Activated T-helper 1 cell treated with Interleukin-2 at 50 U/mL for 16 hours (primary cell): ENCODE results near the gene GBGT1.

Source experiments
- DNase-seq: peaks from one replicate; pipeline ENCODE4 v3.0.0-alpha.2; 2020; ENCODE audit warnings: low read depth

Gene GBGT1

DNA sequence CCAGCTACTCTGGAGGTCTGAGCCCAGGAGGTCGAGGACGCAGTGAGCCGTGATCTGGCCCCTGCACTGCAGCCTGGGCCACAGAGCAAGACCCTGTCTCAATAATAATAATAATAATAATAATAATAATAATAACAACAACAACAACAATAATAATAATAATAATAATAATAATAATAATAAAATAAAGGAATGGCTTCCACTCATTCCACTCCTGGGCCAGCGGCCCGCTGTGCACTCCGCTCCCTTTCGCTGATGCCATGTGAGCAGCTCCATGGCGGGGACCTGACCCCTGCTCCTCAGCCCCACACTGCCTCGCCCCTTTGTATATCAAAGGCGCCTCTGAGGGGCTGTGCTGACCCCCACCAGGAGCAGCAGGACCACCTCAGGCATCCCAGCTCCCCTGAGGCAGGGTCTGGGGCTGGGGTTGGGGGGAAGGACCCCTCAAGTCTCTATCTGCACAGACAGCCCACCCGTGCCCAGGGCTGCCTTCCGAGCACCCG is 20.0 kb downstream of the GBGT1 start:
- DNase-seq = no peak

DNA sequence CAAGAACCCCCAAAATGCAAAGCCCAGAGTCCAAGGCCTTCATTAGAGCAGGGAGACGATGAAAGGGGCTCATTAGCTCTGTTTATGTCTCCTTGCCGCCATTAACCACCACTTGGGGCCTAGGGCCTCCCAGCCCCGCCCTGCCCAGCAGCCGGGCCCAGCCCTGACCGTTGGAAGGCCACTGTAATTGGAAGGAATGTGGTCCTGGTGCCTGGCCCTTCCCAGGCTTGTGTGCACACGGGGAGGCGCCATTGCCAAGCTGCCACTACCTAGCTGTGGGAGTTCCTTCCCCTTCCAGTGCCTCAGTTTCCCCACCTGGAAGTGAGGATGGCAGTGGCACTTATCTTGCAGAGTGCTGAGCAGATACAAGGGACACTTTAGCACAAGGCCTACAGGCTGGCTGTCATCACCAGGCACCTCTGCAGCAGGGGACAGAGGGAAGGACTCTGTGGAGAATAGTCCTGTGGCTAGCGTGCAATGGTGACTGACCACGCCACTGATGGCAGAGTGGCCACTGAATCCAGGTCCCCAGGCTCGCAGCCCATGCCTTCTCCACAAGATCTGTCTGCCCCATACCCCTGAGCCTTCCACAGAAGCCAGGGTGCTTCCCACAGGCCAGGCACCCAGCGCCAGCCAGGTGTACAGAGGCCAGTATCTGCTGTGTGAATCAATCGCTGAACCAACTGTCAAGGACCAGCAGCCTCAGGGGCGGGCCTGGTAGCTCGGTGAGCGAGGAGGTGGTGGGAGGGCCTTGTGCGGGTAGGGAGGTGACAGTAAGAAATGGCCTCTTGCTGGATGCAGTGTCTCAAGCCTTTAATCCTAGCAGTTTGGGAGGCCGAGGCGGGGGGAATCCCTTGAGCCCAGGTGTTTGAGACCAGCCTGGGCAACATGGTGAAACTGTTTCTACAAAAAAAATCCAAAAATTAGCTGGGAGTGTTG is 20.8 kb downstream of the GBGT1 start:
- DNase-seq = no peak

DNA sequence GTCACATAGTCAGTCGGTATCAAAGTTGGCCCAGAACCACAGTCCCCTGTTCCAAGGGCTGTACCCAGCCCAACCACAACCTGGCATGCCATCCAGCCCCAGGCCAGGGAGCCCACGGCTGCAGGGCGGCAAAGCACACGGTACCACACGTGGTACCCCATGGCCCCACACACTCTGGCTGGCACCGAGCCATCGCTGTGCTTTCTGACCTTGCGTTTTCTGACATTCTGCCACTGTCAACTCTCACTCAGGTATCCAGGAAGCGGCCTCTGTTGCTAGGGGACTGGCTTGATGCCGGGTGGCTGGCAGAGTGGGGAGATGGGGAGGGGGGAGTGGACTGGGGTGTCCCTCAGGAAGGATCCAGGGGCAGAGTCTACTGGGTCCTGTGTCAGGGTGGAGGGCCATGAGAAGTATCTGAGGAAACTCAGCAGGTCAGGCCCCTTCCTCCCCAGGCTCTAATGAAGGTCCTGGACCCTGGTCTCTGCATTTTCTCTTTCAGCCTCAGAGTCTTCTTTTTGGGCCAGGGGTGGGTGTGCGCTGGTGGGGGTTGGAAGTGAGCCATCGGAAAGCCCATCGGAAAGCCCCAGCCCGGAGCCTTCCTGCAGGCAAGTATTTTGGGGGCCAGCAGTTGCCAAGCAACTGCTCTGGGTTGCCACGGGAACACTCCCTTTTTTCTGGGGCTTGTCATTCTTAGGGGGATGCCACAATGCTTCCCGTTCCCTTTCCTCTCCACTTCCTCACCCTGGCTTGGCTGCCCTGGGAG is 21.7 kb downstream of the GBGT1 start:
- DNase-seq = peak; percentile 64

DNA sequence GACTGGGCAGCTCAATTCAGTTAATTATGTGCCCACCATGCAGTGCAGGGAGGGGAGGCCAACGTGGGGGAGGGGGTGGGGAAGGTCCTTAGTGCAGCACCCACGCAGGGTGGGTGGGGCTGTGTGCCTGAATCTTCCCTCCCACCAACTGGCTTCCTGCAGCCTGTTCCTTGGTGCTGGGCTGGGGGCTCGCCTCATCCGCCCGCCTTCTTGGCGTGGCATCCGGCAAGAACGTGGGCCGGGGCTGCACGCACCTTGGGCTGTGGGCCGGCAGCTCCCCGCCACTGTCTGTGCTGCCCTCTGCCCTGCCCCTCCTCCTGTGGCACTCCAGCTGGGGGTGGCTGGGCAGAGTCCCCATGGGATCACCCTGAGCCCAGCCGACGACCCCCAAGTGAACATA is 23.1 kb downstream of the GBGT1 start:
- DNase-seq = no peak

DNA sequence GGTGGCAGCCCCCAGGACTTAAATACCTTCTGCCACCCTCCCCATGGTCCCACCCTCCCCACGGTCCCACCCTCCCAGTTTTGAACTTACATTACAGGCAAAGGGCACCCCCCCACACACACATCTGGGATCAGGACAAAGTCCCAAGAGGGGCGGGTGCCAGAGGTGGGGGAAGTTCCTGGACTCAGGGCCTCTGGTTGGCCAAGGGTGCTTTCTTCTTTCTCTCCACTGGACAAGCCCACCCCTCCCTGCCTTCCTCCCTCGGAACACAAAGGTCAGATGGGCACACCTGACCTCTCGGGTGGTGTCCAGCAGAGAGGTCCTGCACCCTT is 23.6 kb downstream of the GBGT1 start:
- DNase-seq = no peak

DNA sequence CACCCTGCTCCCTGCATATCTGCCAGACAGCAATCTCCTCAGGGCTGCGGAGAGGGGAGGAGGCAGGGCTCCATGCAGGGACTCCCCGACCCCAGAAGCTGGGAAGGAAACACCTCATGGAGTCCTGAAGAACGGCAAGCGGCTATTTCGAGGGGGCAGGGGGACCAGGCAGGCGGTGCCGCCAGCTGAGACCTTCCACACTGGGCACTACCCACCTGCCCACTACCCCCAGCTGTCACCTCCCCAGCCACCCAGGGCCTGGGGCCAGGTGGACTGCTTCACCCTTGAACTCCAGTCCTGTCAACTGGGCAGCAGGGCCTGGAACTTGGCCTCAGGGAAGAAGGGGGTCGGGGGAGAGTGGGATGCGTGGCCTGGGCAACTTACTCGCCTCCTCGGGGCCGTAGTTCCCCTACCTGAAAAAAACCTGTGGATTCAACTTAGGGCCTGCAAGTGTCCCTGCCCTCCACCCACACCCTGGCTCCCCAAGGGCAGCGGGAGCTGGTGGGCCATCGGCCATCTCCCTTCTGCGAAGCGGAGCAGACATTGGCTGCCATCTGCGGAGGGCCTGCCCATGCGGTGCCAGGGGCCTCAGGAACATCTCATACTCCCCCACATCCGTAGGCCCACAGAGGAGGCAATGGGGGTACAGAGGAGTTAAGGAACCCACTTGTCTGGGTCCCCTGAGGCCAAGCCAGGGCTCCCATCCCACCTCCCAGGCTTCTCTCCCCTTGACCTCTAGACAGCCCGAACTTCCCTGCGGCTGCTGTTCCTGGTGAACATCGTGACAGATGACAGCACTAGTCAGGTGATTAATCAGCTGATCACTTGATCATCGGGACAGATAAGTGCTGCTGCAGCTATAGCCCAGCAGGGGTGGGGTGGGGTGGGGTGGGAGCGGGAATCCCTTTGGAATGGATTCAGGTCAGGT is 24.2 kb downstream of the GBGT1 start:
- no peak for DNase-seq

DNA sequence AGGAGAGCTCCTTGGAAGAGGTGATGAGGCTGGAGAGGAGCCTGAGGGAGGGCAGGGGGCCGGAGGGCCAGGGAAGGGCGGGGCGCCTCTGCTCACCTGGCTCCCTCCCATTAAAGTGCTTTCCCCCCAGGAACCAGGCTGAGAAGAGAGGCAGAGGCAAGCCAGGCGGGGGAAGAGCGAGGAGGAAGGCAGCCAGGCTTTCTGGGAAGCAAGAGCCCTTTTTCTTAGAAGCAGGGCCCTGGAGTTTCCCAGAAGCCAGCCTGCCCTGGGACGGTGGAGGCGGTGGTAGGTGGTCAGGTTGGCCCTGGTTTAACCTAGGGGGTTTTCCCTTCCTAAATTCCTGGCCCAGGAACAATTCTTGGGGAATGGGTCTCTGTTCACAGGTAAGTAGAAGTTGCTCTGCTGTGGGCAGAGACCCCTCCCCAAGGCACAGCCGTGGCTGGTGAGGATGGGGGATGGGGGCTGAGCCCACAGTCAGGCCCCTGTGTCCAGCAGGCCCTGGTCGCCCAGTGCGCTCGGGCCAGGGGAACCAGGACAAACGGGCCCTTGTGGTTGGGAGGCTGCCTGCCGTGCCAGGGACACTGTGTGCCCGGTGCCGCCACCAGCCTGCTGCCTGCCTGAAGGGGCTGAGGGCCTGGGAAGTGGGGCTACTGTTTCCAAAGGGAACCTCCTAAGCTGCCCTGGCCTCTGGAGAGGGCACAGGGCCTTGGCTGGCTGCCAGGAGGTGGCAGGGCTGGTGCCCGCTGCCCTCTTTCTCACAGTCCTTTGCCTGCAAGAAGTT is 26.1 kb downstream of the GBGT1 start:
- DNase-seq = no peak

DNA sequence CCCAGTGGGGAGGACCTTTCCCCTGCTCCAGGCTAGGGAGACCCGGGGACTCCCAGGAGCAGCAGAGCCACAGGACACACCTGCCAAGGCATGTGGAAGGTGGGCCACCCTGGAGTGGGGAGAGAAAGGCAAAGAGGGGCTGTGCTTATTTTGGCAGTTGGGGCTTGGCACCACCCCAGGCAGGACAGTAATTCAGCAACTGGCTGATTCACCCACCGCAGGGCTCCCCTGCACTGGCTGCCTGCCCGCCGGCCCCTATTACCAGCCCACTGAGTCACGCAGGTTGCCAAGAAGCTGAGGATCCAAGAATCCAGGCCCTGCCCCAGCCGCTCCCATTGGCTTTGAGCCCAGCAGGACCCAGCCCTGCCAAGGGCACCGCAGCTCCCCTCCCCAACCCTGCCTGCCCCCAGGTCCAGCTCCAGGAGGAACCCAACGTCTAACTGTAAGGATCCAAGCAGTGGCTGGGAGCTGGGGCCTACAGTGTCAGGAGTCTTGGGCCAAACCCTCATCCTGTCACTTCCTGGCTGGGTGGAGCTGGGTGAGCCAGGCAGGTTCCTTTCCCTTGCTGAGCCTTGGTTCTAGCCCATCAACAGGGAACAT is 28.5 kb downstream of the GBGT1 start:
- DNase-seq = no peak

DNA sequence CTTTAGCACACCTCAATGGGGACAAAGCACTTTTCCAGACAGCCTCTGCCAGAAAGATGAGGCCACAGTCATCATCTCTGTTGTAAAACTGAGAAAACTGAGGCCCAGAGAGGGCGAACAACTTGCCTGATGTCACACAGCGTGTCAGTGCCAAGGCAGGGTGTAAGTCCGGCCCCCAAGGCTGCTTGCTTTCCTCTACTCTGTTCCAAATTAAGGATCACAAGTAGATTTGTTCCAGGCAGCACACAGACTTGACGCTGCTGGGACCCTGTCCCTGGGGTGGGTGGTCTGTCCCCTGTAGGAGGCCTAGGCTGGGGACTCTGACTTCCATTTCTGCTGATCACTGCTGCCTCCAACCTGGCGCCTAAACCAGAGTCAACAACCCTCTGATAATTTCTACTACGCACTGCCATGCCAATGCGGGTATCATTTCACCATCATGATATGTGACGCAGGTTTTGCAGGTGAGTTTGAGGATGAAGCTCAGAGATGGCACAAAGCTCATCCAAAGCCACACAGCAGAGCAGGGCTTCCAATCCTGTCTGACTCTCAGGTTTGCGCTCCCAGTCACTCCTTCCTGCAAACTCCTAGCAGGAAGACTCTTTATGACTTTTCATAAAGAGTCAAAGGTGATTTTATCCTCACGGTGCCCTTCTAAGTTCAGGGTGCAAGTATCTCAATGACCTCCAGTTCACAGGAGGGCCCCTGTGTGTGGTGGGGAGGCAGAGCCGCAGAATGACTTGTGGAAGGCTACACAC is 29.1 kb downstream of the GBGT1 start:
- no peak for DNase-seq

DNA sequence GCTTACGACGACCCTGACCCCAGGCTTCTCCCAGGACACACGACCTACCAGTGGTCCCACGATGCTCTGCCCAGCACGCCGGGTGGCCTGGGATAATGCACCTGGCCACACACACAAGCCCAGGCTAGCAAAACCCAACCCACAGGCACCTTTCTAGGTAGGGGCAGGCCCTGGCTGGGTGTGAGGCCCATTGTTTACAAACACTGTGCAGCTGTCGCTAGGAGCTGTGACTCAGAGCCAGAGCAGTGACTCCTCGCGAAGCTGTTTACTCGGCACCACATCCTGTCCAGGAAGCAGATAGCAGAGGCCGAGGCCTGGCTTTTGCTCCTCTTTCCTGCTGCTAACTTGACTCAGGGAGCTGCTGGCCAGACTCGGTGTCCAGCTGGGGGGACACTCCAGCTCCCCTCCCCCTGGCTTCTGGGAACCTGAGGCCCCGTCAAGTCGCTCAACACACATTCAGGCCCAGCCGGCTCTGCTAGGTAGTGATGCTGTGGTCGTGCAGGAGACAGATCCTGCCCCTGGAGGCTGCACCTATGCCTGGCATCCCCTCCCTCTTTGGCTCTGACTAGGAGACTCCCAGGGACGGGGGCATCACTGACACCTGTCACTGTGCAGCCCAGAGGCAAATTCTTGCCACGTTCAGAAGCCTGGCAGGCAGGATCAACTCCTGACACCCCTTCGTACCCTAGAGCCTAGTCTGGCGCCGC is 29.9 kb downstream of the GBGT1 start:
- peak; percentile 80 for DNase-seq

DNA sequence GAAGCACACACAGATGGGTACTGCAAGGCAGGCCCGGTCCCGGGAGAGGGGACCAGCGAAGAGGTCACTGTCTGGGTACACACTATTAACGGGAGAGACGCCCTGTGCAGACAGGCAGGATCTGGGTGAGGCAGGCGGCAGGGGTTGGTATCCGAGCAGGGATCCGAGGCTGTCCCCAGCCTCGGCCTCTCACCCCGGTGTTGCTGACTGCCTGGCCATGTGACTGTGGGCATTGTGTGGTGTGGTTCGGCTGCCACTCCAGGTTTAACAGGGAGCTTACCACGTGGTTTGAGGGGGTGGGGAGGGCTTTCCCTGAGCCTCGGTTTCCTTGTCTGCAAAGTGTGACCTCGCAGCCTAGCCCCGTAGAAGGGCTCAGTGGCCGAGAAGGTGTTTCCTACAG is 31.5 kb downstream of the GBGT1 start:
- DNase-seq = no peak

DNA sequence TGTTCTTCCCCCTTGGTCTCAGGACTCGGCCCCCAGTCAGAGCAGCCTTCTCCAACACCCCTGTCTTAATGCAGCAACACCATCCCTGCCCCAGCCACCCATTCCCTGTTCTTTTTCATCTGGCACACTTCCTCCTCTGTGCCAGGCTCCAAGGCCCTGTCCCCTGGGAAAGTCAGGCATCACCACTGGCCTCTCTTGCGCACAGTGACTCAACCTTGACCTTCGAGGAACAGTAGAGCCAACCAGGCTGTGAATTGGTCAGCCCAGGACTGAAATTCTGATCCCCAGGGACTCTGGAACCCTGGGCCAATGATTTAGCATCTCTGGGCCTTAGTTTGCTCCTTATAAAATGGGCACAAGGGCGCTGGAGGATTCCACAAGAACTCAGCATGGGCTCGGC is 32.2 kb downstream of the GBGT1 start:
- no peak for DNase-seq

DNA sequence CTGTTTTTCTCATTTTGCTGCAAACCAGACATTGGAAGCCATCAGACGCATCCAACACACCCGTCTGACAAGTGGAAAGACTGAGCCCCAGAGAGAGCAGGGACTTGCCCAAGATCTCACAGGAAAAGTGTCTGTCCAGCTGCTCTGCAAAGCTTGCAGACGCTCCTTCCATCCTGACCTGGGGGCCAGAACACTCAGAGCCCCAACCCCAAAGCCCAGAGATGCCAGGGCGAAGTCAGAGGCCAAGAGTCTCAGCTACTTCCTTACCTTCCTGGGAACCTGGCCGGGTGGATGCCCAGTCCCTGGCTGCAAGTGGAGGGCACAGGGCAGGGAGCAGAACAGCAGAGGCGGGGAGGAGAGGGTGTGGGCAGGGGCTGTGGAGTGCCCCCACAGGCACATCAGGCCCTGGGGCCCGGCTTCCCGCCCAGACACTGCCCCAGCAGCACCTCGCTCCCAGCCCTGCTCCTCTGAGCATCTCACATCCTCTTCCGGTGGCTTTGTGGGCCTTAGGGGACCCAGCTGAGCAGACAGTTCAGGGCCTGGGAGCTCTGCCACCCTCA is 32.9 kb downstream of the GBGT1 start:
- DNase-seq = peak; percentile 61

DNA sequence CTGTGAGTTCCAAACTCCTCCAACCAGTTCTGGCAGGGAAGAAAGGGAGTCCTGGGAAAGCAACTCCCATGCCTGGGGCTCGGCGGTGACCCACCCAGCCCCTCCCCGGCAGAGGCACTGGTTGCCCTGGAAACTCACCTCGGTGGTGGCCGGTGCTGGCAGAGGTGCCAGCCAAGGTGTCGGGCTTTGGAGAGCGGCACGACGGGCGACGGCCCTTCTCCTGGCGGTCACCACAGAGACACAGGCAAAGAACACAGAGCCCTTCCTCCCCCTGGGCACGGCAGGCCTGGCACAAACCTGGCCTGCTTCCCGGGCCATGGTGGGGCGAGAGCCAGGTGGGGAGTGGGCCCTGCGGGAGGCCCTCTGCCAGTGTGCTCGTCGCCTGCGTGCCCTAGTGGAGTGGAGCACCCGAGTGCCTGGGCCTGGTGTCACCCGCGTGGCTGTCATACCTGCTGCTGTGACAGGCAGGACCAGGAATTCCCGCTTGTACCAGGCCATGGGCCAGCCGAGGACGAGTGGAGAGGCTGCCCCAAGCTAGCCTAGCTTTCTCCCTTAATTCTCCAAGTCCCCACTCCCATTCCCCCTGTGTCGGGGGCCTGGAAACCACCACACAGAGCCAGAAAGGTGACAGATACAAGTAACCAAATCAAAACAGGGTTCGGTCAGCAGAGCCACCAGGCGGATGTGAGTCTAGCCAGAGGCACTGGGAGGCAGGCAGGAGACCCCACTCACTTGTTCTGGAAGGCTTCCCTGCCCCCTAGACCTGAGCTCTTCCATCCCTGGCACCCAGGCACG is 34.5 kb downstream of the GBGT1 start:
- no peak for DNase-seq

DNA sequence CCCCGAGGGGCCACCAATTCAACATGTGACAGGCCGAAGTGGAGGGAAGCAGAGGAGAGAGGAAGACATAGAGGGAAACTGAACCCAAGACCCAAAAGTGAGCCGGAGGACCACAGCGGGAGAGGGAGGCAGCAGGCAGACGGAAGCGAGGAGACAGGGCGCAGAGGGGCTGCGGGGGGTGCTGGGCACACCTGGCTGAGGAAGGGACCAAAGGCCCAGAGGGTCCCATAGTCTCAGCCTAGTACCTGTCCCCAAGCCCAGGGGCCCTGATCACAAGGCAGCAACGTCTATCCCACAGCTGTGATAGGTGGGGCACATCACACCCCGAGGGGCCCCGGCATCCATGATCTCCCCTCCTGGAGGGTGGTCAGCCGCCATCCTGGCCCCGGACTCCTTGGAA is 35.6 kb downstream of the GBGT1 start:
- DNase-seq = no peak

DNA sequence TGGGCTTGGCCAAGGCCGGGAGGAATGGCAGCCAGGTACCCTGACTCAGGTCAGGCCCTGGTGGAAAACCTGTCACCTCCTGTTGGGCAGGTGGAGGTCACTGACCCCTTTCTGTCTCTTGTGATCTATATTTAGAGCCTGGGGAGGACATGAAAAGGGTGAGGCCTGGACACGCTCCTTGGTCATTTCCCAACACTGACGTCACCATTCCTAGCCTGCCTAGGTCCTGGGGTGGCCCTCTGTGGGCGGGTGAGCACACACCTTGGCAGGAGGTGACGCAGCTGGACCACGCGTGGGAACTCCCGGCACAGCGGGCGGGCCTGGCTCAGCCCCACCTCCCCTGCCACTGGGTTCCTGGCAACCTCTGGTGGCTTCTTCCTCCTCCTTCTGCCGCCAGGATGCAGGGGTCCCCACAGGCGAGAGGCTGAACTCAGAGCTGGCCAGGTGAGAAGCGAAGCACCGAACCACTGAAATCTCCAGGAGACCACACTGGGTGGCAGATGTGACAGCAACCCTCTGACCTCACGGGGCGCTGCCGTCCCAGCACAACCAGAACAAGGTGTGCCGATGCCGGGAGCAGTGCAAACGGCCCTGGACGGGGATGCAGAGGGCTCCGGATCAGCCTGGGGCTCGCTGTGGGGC is 36.3 kb downstream of the GBGT1 start:
- DNase-seq = no peak

DNA sequence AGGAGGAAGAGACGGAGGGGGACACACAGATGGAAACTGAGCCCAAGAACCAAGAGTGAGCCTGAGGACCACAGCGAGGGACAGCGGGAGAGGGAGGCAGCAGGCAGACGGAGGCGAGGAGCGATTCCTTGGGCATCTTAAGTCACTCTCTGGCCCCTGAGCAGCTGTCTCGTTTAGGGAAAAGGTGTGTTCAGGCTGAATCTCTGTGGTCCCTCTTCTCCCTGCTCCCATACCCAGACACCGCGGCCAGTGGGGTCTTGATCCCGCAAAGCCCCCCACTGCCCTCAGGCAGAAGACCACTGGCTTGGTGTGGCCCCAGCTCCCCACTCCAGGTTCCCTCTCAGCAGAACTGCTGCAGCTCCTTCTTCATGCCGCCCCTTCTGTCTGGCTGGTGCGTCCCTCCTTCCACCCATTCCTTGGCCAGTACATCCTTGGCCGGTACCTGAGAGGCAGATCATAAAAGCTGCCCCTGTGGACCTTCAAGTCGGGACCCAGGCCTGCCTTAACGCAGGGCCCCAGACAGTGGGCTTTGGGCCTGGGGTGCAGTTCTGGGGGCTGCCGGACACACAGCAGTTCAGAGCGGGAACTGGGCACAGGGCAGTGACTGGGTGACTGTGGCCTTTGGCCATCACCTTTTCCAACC is 36.9 kb downstream of the GBGT1 start:
- no peak for DNase-seq
